ENCODE measurements around the gene ANKS1A.

DNA sequence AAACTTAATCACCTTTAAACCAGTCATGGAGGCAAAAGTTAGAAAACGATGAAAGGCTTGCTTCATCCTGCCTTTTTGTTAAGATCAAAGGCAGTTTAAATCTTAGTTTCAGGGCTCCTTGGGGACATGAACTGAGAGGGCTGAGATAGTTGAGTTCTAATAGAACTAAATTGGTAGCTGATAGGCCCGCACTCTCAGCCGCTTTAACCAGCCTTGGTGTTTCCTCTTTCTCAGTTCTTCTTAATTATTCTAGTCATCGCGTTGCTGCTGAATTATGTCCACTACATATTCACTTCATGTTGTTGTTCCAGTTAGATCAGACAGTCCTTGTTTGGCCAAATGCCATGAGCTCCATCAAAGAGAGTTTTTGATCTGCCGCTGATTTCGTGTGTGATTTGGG lies 72.5 kb downstream of the ANKS1A start:
- TF ChIP-seq, protein P1, sequence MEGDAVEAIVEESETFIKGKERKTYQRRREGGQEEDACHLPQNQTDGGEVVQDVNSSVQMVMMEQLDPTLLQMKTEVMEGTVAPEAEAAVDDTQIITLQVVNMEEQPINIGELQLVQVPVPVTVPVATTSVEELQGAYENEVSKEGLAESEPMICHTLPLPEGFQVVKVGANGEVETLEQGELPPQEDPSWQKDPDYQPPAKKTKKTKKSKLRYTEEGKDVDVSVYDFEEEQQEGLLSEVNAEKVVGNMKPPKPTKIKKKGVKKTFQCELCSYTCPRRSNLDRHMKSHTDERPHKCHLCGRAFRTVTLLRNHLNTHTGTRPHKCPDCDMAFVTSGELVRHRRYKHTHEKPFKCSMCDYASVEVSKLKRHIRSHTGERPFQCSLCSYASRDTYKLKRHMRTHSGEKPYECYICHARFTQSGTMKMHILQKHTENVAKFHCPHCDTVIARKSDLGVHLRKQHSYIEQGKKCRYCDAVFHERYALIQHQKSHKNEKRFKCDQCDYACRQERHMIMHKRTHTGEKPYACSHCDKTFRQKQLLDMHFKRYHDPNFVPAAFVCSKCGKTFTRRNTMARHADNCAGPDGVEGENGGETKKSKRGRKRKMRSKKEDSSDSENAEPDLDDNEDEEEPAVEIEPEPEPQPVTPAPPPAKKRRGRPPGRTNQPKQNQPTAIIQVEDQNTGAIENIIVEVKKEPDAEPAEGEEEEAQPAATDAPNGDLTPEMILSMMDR (IDR thresholded peaks at IDR 0.05): no peak
- TF ChIP-seq SIN3A (IDR thresholded peaks at IDR 0.05; ENCODE audit: borderline replicate concordance, insufficient read depth, low read depth, low read length) (no peak), TCF7L2 (IDR thresholded peaks at IDR 0.05; ENCODE audit: low read depth, low read length) (no peak), POLR2AphosphoS5 (IDR thresholded peaks at IDR 0.05; ENCODE audit: low read depth, low read length) (no peak)
